GM19328 (cell line): ENCODE measurements around the gene PLSCR2.
"Not testable (repeated sequence)": the region's sequence is repeated elsewhere in the genome, so short reads cannot be mapped to it uniquely, and the experiment has no call there.

ENCODE experiments used
- ATAC-seq: cut with Tn5 transposase; IDR thresholded peaks from one replicate; pipeline ENCODE4 v1.9.1; 2021; ENCODE audit warnings: mild to moderate bottlenecking, moderate library complexity; ENCODE audit not compliant: unreplicated experiment

Gene PLSCR2

GRCh38 chr3:146491303-146491702 is 21.9 kb upstream of the PLSCR2 start:
- no peak for ATAC-seq

DNA sequence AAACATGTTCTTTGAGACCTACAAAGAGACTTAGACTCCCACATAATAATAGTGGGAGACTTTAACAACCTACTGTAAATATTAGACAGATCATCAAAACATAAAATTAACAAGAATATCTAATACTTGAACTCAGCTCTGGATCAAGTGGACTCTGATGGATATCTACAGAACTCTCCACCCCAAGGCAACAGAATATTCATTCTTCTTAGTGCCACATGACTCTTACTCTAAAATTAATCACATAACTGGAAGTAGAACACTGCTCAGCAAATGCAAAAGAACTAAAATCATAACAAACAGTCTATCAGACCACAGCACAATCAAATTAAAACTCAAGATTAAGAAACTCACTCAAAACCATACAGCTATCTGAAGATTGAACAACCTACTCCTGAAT is 15.9 kb upstream of the PLSCR2 start:
- ATAC-seq: no peak

DNA sequence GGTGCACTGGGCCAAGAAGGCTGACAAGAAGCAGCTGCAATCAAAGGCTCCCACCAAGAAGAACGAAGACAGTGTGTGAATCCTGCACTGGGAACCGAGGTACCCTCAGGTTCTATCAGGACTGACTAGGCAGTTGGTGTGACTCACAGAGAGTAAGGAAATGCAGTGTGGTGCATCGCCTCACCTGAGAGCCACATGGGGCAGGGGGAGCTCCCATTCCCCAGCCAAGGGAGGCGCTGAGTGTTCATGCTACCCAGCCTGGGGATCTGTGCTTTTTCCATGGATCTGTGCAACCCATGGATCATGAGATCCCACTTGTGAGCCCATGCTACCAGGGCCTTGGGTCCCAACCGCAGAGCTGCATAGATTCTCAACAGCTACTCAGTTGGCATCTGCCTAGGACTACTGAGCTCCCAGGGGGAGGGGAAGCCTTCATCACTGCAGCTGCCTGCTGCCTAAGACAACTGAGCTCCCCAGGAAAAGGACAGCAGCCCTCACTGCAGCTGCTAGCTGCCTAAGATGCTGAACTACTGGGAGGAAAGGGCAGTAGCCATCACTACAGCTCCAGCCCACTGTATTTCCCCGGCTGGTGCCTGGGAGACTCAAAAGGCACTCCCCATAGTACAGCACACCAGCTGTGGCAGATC is 6.9 kb upstream of the PLSCR2 start:
- no peak for ATAC-seq

- ATAC-seq: not testable (repeated sequence)
These were observed 5.6 kb upstream of the PLSCR2 start for GRCh38 chr3:146474976-146475375.

DNA sequence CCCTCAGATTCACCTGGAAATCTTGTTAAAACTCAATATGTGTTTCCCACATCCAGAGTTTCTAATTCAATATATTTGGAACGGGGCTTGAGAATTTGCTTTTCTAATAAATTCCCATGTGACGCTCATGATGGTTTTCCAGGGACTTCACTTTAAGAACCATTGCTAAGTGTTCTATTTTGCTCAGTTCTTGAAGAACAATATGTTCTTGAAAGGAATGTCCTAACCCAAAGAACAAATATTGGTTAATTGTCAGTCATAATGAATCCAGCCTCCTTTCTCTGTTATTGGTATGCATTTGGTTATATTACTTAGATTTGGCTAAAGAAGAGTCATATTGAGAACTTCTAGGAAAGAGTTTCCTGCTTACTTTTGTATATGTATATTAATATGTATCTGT is 4.4 kb upstream of the PLSCR2 start:
- ATAC-seq: no peak

DNA sequence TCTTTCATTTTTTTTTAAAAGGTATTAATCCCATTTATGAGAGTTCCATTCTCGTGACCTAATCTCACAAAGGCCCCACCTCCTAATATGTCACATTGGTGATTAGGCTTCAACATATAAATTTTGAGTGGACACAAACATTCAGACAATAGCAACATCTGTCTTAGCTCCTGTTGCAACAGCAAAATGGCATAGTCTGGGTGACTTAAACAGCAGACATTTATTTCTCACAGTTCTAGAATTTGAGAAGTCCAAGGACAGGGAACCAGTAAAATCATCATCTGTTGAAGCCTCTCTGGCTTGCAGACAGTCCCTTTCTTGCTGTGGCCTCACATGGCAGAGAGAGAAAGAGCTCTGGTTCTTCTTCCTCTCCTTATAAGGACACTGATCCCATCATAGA is 3.2 kb upstream of the PLSCR2 start:
- no peak for ATAC-seq

- no peak for ATAC-seq
These were observed 1.7 kb upstream of the PLSCR2 start for GRCh38 chr3:146471012-146471411.

- no peak for ATAC-seq
These were observed 1.1 kb upstream of the PLSCR2 start for GRCh38 chr3:146470425-146470990.

- no peak for ATAC-seq
These were observed 651 bp downstream of the PLSCR2 start for GRCh38 chr3:146468671-146469149.

- no peak for ATAC-seq
These were observed 1.1 kb downstream of the PLSCR2 start for GRCh38 chr3:146468234-146468633.

DNA sequence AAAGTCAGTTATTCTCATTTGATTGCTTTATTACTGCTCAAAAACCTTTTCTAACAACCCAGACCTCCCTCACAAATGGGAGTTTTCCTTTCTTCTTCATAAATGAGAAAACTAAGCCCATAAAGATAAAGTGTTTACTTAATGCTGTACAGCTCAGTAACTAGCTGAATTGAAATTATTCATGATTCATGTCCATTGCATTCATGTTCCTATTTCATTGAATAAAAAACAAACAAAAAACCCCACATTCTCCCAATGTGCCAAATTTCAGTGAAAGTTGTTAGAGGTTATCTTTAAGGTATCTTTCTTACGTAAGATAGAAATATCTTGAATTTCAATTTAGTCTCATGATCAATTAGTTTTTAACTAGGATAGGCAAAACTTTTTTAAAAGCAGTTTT is 2.8 kb downstream of the PLSCR2 start:
- no peak for ATAC-seq

GRCh38 chr3:146465693-146466465 is 3.5 kb downstream of the PLSCR2 start:
- ATAC-seq: no peak

- ATAC-seq: no peak
These were observed 4.6 kb downstream of the PLSCR2 start for GRCh38 chr3:146464783-146465182.

DNA sequence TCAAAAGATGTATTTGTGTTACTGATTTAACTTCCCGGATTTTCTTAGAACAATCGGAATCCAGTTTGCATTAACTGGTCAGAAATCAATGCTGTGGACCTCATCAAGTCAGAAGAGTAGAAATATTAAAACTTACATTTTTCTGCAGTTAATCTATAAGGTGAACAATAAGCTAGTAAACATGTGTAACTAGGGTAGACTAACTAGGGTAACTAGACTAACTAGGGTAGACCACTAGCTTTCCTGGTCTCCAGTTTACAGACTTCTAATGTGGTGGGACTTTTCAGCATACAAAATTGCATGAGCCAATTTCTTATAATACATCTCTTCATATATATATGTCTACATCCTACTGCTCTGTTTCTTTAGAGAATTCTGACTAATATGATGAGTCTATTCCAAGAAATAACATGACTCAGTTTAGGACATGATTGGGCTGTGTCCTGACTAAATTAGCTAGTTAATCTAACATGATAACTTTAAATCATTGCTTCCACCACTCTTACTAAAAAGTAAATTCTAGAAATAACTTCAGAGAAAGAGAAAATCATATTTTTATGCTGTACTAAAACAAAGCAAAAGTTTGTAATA is 5.3 kb downstream of the PLSCR2 start:
- ATAC-seq: no peak

DNA sequence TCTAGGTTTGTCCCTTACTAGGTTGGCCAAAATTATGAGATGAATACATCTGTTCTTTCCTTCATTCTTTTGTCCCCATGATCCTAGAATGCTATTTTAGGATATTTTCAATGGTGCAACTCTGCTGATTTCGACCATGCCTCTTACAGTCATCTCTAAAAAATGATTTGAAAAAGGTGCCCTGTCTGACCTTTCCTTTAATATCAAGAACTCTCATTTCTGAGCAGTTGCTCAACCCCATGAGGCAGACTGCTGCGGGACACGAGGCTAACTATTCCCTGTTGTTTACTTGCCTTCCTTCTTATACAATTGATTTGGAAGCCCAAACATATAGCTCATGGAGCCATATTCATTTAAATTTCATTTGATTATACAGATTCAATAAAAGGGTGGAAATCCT is 14.6 kb downstream of the PLSCR2 start:
- no peak for ATAC-seq

DNA sequence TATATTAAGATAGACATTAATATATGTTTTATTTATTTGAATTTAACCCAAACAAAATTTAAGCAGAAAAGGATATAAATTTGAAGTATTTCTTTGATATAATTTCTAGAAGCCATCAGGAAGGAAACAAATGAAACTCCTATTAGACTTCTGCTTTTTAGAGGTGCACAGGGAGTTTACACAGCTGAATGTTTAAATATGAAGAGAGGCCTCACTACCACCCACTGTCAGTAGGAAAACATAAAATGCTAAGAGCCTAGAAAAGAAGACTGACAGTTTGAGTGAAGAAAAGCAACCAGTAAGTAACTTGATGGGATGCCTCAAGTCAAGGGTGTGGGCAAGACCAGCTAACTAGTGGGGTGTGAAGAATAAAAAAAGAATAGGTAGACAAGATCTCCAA is 19.7 kb downstream of the PLSCR2 start:
- no peak for ATAC-seq

DNA sequence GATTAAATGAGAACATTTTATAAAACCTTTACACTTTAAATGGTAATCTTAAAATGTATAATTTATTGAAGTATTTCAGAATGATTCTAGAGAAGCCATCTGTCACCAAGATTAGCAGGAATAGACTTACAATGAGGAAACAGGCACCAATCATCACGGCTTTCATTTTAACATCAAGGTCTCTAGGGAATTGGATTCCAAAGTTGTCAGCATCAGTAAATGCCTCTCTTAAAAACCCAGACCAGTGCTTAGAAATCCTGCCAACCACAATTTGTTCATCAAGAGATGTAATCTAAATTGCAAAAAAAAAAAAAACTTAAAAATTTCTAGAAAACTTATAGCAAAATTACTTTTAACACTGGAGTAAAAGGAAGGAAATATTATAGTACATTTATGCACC is 20.3 kb downstream of the PLSCR2 start:
- no peak for ATAC-seq

DNA sequence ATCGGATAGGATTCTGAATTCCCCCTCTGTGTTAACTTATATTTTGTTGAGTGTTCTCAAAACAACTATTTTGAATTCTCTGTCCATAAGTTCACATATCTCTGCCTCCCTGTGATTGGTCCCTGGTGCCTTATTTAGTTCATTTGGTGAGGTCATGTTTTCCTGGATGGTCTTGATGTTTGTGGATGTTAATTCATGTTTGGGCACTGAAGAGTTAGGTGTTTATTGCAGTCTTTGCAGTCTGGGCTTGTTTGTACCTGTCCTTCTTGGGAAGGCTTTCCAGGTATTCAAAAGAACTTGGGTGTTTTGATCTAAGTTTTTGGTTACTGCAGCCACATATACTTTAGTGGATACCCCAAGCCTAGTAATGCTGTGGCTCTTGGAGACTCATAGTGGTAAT is 23.3 kb downstream of the PLSCR2 start:
- no peak for ATAC-seq

- ATAC-seq: not testable (repeated sequence)
These were observed 29.1 kb downstream of the PLSCR2 start for GRCh38 chr3:146440310-146440709.

- no peak for ATAC-seq
These were observed 37.3 kb downstream of the PLSCR2 start for GRCh38 chr3:146432066-146432465.

- no peak for ATAC-seq
These were observed 38.1 kb downstream of the PLSCR2 start for GRCh38 chr3:146431240-146431639.

GRCh38 chr3:146425341-146425740 is 44.0 kb downstream of the PLSCR2 start:
- no peak for ATAC-seq
